ENCODE data around the gene HECTD4. TPM values are rescaled to one million over a fixed set of nuclear protein-coding genes. Genes with fewer than 3 reads are reported as not detected.

HECTD4 gene
- total and polyA plus RNA-seq, 9 of the 15 experiments (the other 6 are each of a cell fraction or from before 2014, with no cell fraction given): 3.5 to 33.3 (median 13.5) TPM

GRCh38 chr12:112353393-112353792 is 28.8 kb downstream of the HECTD4 start (continued):
- TF ChIP-seq FOSL1 (tag; conservative IDR thresholded peaks at IDR 0.05): peak; percentile 91

GRCh38 chr12:112352921-112353320 is 29.3 kb downstream of the HECTD4 start:
- Histone ChIP-seq H3K9me3 (replicated peaks; ENCODE audit: control insufficient read depth, insufficient read depth, low read depth, low read length) (no peaks in the 10 kb centered on the region), H2AFZ (ENCODE audit: low read depth, low read length) (no peak overlapping the region), H3K9me1 (ENCODE audit: control insufficient read depth, insufficient read depth, low read length) (no peaks in the 10 kb centered on the region), H3K9ac (ENCODE audit: insufficient read depth in 1 of 2, low read depth in 2 of 2, low read length in 2 of 2) (0 out of 4 replicates have a peak overlapping the region, but pooled peaks of 1 of the 2 experiments have one; percentile 22), H3K4me1 (replicated peaks in 1 of 2; ENCODE audit: control insufficient read depth in 2 of 2, insufficient read depth in 2 of 2, low read length in 2 of 2) (peaks cover 51 to 54% of the 10 kb centered on the region in 2 experiments), H3K27me3 (ENCODE audit: control insufficient read depth in 2 of 2, insufficient read depth in 2 of 2, low read length in 2 of 2) (no peaks in the 10 kb centered on the region), H4K20me1 (replicated peaks; ENCODE audit: control insufficient read depth, insufficient read depth, low read length) (peaks cover 6% of the 10 kb centered on the region; the same call in 1 of the 2 replicates), H3K4me2 (ENCODE audit: insufficient read depth, low read length) (no peak overlapping the region), H3K36me3 (ENCODE audit: control insufficient read depth, insufficient read depth, low read length) (no peaks in the 10 kb centered on the region), H3K27ac (ENCODE audit: extremely low read depth, low read depth, low read length) (peak overlapping the region; percentile 65), H3K4me3 (no peak overlapping the region), H3K79me2 (ENCODE audit: control insufficient read depth, insufficient read depth, low read length) (peaks cover 69% of the 10 kb centered on the region)
- CTCF ChIA-PET (ENCODE audit: low intra/inter-chr PET ratio): no interaction called here
- no TSS peak for BruUV-seq (replicated peaks)
- in situ Hi-C loops (cut with MboI): no loop called here
- peak in 1 of 4 experiments; percentile 32 for DNase-seq (ENCODE audit: extremely low read depth in 1 of 4, low spot score in 3 of 4)
- intact Hi-C loops (cut with micrococcal nuclease): no loop called here
- peak; percentile 6 for FAIRE-seq
- ATAC-seq: no peak; the same call in 2 of the 3 replicates
- POLR2A ChIA-PET: interaction anchor here (0.6 to 1.6 kb wide), 6 partner anchors 9 to 410 kb away, joined by 3 to 6 read pairs (median 3); partner anchors contain the start of gene TRAFD1
- WGBS (ENCODE audit: insufficient coverage, low coverage, missing lambda C conversion rate): 8% methylated on average over 1 of the region's 1 CpG
- no peak for TF ChIP-seq ZSCAN32 (CRISPR knock-in tag; IDR thresholded peaks at IDR 0.05)
- TF ChIP-seq MEIS2 (IDR thresholded peaks at IDR 0.05; ENCODE audit: partially characterized antibody): peak; percentile 46
- TF ChIP-seq HMBOX1 (IDR thresholded peaks at IDR 0.05): peak; percentile 41; the same call in 1 of the 2 replicates
- TF ChIP-seq MNT (conservative IDR thresholded peaks at IDR 0.05): 0 out of 4 replicates have a peak, but pooled peaks of 1 of the 2 experiments have one; percentile 35
- peak; percentile 85 for TF ChIP-seq PKNOX1 (IDR thresholded peaks at IDR 0.05)
- TF ChIP-seq U2AF1 (optimal IDR thresholded peaks at IDR 0.05; ENCODE audit: low read depth, low read length): no peak
- no peak for TF ChIP-seq RNF2 (IDR thresholded peaks at IDR 0.05)
- TF ChIP-seq PBX2 (CRISPR knock-in tag; IDR thresholded peaks at IDR 0.05; ENCODE audit: low read depth): no peak
- TF ChIP-seq PBX2 (tag; conservative IDR thresholded peaks at IDR 0.05; ENCODE audit: low read depth): peak; percentile 45
- no peak for TF ChIP-seq ZNF146 (CRISPR knock-in tag; IDR thresholded peaks at IDR 0.05; ENCODE audit: unreplicated experiment)
- no peak for TF ChIP-seq E2F1 (CRISPR knock-in tag; IDR thresholded peaks at IDR 0.05)

Measured in K562 (cell line).